Prostate gland (tissue), 2 donors: Measurements from ENCODE around the gene RYR3. TPM values are rescaled to one million over a fixed set of nuclear protein-coding genes. Genes with fewer than 3 reads are reported as not detected.

Source experiments
- DNase-seq: peaks from one replicate; pipeline ENCODE4 v3.0.0-alpha.2; 2019; ENCODE audit warnings: low spot score
- H3K27ac ChIP-seq, 2 donors: fragments of 200-600 bp; sonication (generic); 2 replicates each; pipeline ENCODE4 v1.5.1; 2017 to 2019
- H3K27me3 ChIP-seq: fragments of 200-600 bp; sonication (generic); replicated peaks from 2 replicates; pipeline ENCODE4 v1.5.1; 2019; ENCODE audit not compliant: insufficient read depth
- H3K36me3 ChIP-seq, 2 donors: fragments of 200-600 bp; sonication (generic); 1 replicate in 1 of 2; 2 replicates in 1 of 2; pipeline versions ENCODE4 v1.5.1 to v1.8.1; 2017 to 2019
- H3K4me1 ChIP-seq: fragments of 200-600 bp; sonication (generic); replicated peaks from 2 replicates; pipeline ENCODE4 v1.5.1; 2019
- H3K4me3 ChIP-seq, 2 donors: fragments of 200-600 bp; sonication (generic); 2 replicates each; pipeline ENCODE4 v1.5.1; 2017 to 2019
- H3K9me3 ChIP-seq: fragments of 200-600 bp; sonication (generic); 2 replicates; pipeline ENCODE4 v1.5.1; 2017
- POLR2A ChIP-seq: fragments of 450-650 bp; IDR thresholded peaks from one replicate; pipeline ENCODE4 v1.6.1; 2016; ENCODE audit warnings: antibody characterized with exemption, mild to moderate bottlenecking
- POLR2AphosphoS5 ChIP-seq: sonication (generic); formaldehyde crosslinking; IDR thresholded peaks from one replicate; pipeline ENCODE4 v1.6.1; 2017; ENCODE audit warnings: antibody characterized with exemption
- WGBS: methylation state at CpG from one replicate; pipeline ENCODE4 v1.1.5; 2018; 5-methylcytosine and 5-hydroxymethylcytosine counted together
- intact Hi-C: fragments of 100-400 bp; cut with DNase I; formaldehyde crosslinking; loops from one replicate; pipeline ENCODE4 v1.14.2; 2022
- total RNA-seq, 2 donors: library from RNA; depleted of rRNA; stranded (reverse); fragments of >200 nt; gene quantifications; one replicate each; pipeline ENCODE4 v1.1.0, GENCODE V29; 2016
- TF ChIP-seq, protein P1 (sequence below), 4 experiments: fragments of 200-600 bp in 2 of 4; fragments of 450-650 bp in 2 of 4; sonication (generic) in 2 of 4; IDR thresholded peaks; 1 replicate in 3 of 4; 2 replicates in 1 of 4; pipeline ENCODE4 v1.5.1; 2016 to 2019; ENCODE audit warnings: antibody characterized with exemption in 4 of 4, mild to moderate bottlenecking in 2 of 4, moderate library complexity in 2 of 4

Gene RYR3
- total RNA-seq, 2 donors from 2014 or later, result 0.41 to 2.3 TPM

DNA sequence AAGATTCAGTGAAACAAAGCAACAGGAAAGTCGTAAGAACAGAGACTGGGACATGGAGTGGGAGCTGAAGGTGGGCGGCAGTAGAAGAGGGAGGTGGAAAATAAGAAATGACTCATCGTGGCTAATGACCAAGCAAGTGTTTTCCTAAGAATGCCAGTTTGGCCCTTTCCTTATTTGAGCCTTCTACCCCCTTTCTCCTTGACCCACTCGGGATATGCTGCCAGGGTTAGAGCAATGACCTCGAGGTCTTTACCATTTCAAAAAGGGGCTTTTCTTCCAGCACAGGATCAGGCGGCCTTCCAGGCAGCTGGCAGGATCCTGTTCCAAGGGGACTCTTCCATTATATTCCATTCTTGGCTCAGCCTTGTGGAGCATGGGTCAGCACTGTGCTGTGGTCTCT is 241.1 kb downstream of the RYR3 start:
- no peak for DNase-seq
- Histone ChIP-seq H3K36me3 (no peaks in the 10 kb centered on the region), H3K27ac (no peak overlapping the region), H3K9me3 (no peaks in the 10 kb centered on the region), H3K27me3 (no peaks in the 10 kb centered on the region), H3K4me3 (no peak overlapping the region), H3K4me1 (no peaks in the 10 kb centered on the region)
- WGBS, result 60% methylated on average over 6 of the region's 6 CpGs
- intact Hi-C loops, result no loop called here
- TF ChIP-seq POLR2AphosphoS5 (no peak), POLR2A (no peak)
- TF ChIP-seq, protein P1, sequence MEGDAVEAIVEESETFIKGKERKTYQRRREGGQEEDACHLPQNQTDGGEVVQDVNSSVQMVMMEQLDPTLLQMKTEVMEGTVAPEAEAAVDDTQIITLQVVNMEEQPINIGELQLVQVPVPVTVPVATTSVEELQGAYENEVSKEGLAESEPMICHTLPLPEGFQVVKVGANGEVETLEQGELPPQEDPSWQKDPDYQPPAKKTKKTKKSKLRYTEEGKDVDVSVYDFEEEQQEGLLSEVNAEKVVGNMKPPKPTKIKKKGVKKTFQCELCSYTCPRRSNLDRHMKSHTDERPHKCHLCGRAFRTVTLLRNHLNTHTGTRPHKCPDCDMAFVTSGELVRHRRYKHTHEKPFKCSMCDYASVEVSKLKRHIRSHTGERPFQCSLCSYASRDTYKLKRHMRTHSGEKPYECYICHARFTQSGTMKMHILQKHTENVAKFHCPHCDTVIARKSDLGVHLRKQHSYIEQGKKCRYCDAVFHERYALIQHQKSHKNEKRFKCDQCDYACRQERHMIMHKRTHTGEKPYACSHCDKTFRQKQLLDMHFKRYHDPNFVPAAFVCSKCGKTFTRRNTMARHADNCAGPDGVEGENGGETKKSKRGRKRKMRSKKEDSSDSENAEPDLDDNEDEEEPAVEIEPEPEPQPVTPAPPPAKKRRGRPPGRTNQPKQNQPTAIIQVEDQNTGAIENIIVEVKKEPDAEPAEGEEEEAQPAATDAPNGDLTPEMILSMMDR (IDR thresholded peaks at IDR 0.05), result no peak

DNA sequence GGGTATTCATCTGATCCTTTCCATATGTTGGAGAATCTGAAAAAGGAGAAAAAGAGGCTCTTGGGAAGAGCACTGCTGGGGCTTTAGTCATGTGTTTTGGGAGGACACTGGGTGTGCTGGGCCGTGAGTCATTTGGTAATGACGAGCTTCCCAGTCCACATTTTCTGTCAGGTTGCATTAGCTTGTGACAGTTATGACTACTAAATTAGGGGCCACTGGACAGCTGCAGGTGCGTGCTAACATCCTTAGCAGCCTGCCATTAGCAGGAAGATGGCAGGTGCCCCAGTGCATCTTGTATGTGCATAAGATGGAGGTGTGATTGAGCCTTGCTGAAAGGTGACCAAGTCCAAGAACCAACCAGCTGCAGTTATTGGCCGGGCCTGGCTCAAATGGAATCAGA is 242.4 kb downstream of the RYR3 start:
- DNase-seq, result no peak
- Histone ChIP-seq H3K27me3 (no peaks in the 10 kb centered on the region), H3K4me3 (no peak overlapping the region), H3K27ac (no peak overlapping the region), H3K9me3 (no peaks in the 10 kb centered on the region), H3K36me3 (no peaks in the 10 kb centered on the region), H3K4me1 (no peaks in the 10 kb centered on the region)
- WGBS, result 85% methylated on average over 4 of the region's 4 CpGs
- intact Hi-C loops, result no loop called here
- TF ChIP-seq, protein P1 (IDR thresholded peaks at IDR 0.05), result no peak
- TF ChIP-seq POLR2A (no peak), POLR2AphosphoS5 (no peak)

DNA sequence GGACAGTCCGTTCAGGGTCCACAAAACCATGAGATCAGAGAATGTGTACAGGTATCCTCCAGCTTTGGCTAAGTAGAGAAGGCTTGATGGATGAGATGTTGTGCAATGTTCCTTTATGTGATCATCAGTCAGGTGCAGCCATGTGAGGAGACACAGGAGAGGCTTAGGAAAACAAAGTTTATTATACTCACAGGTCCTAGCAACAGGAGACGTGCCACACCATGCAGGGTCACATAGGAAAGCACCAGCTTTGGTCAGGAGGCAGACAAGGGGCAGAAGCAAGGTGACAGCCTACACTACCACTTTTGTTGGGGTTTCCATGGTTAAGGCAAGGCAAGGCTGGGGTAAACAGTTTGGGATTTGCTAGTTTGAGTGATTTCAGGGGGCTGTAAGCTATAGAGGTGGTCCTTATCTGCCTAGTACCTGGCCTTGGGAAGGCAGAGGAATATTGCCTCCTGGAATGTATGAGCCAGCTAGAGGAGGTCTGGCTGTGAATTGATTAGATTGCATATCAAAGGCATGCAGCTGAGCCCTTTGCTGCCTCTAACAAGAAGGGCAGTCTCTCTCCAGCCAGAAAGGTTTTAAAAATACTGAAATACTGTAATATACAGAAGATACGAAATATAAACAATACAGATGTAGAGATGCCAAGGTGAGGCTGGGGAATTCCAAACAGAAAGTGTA is 248.6 kb downstream of the RYR3 start:
- Histone ChIP-seq H3K36me3 (no peaks in the 10 kb centered on the region), H3K27me3 (no peaks in the 10 kb centered on the region), H3K4me3 (no peak overlapping the region), H3K9me3 (no peaks in the 10 kb centered on the region), H3K27ac (no peak overlapping the region), H3K4me1 (no peaks in the 10 kb centered on the region)
- TF ChIP-seq POLR2AphosphoS5 (no peak), POLR2A (no peak)
- TF ChIP-seq, protein P1 (IDR thresholded peaks at IDR 0.05), result no peak
- no peak for DNase-seq
- intact Hi-C loops, result no loop called here
- 39% methylated on average over 3 of the region's 3 CpGs for WGBS

DNA sequence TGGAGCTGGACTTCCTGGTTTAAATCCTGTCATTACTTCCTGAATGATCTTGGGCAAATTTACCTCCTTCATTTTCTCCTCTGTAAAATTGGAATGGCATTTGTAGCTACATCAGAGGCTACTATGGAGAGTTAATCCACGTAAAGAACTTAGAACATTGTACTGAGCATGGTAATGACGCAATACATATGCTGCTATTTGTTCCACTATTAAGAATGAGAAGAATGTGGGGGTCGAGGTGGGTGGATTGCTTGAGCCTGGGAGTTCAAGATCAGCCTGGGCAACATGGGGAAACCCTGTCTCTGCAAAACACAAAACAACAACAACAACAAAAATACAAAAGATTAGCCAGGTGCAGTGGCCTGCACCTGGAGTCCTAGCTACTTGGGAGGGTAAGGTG is 250.6 kb downstream of the RYR3 start:
- DNase-seq, result no peak
- TF ChIP-seq POLR2A, result no peak
- TF ChIP-seq POLR2AphosphoS5, result no peak
- TF ChIP-seq, protein P1 (IDR thresholded peaks at IDR 0.05), result no peak
- 51% methylated on average over 3 of the region's 3 CpGs for WGBS

DNA sequence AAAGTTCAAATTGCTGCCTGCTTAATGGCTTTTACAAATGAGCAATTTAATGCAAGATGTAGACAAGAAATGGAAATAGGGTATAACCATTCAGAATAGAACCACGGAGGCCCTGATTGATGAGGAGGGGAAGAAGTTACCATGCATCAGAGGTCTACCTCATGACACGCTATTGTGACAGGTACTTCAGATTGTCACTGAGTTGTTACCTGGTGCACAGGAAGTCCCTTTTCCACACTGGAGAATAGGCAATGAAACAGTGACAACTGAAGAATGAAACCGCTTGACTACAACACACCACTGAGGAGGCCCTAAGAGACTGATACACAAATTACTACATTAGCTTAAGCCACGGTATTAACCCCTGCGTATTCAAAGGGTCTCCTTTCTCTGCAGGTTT is 251.2 kb downstream of the RYR3 start:
- Histone ChIP-seq H3K36me3 (no peaks in the 10 kb centered on the region), H3K27ac (no peak overlapping the region), H3K4me1 (no peaks in the 10 kb centered on the region), H3K4me3 (no peak overlapping the region), H3K9me3 (no peaks in the 10 kb centered on the region), H3K27me3 (no peaks in the 10 kb centered on the region)
- intact Hi-C loops, result no loop called here
- no peak for DNase-seq
- 80% methylated on average over 5 of the region's 5 CpGs for WGBS
- TF ChIP-seq, protein P1 (IDR thresholded peaks at IDR 0.05), result no peak
- no peak for TF ChIP-seq POLR2AphosphoS5
- no peak for TF ChIP-seq POLR2A

More for the DNA sequence above, 250.6 kb downstream of the RYR3 start:
- no peaks in the 10 kb centered on the region for H3K36me3 ChIP-seq
- no peaks in the 10 kb centered on the region for H3K4me1 ChIP-seq
- H3K9me3 ChIP-seq, result no peaks in the 10 kb centered on the region
- no peak overlapping the region for H3K27ac ChIP-seq
- no peak overlapping the region for H3K4me3 ChIP-seq
- intact Hi-C loops, result no loop called here
- no peaks in the 10 kb centered on the region for H3K27me3 ChIP-seq
